ENCODE data around the gene ERLIN1. TPM values are rescaled to one million over a fixed set of nuclear protein-coding genes. Genes with fewer than 3 reads are reported as not detected.

Gene ERLIN1
- total RNA-seq, 1 experiment from 2014 or later = 33.0 TPM

GRCh38 chr10:100194711-100195110 is 8.9 kb upstream of the ERLIN1 start:
- Histone ChIP-seq H3K79me1 (ENCODE audit: insufficient read depth, low read depth, low read length, poor library complexity, severe bottlenecking) (no peaks in the 10 kb centered on the region), H3K9ac (ENCODE audit: extremely low read depth, insufficient read length, low read length) (no peak overlapping the region), H3T11ph (ENCODE audit: low read length) (no peak overlapping the region), H2BK120ac (ENCODE audit: low read depth, low read length, poor library complexity, severe bottlenecking) (no peak overlapping the region), H2BK5ac (ENCODE audit: insufficient read length, low read length) (no peak overlapping the region), H3K56ac (ENCODE audit: insufficient read length, low read depth, low read length) (no peak overlapping the region), H3K23ac (ENCODE audit: insufficient read length, low read depth, low read length) (no peak overlapping the region), H2BK15ac (ENCODE audit: low read depth, low read length) (no peak overlapping the region), H3K4ac (ENCODE audit: low read depth, low read length) (no peak overlapping the region), H3K4me2 (ENCODE audit: insufficient read depth, insufficient read length, low read length) (no peak overlapping the region), H4K8ac (replicated peaks; ENCODE audit: insufficient read length, low read depth, low read length) (no peak overlapping the region), H4K20me1 (ENCODE audit: control insufficient read depth, insufficient read depth, insufficient read length) (no peaks in the 10 kb centered on the region), H3K9me3 (ENCODE audit: control insufficient read depth, low read depth, low read length) (no peaks in the 10 kb centered on the region), H3K4me1 (ENCODE audit: insufficient read depth, low read length) (no peaks in the 10 kb centered on the region), H3K18ac (ENCODE audit: insufficient read length, low read depth, low read length) (no peak overlapping the region), H3K23me2 (ENCODE audit: insufficient read length, low read depth, low read length, poor library complexity, severe bottlenecking) (no peaks in the 10 kb centered on the region), H3K79me2 (ENCODE audit: insufficient read depth, low read length) (no peaks in the 10 kb centered on the region), H2AK5ac (ENCODE audit: insufficient read length, low read length) (no peak overlapping the region), H3K27ac (ENCODE audit: insufficient read length, low read depth, low read length) (no peak overlapping the region), H4K5ac (ENCODE audit: insufficient read length, low read depth, low read length) (no peak overlapping the region), H4K91ac (ENCODE audit: insufficient read length, low read depth, low read length) (no peak overlapping the region), H2AFZ (ENCODE audit: low read length) (no peak overlapping the region), H2BK20ac (ENCODE audit: low read depth, low read length, poor library complexity, severe bottlenecking) (no peak overlapping the region), H3K14ac (ENCODE audit: insufficient read depth, low read length) (no peak overlapping the region), H2BK12ac (ENCODE audit: insufficient read length, low read depth, low read length) (no peak overlapping the region), H3K27me3 (ENCODE audit: insufficient read depth, low read length) (no peaks in the 10 kb centered on the region)
- no CpG with 5 or more reads among the region's 1 CpG for WGBS (ENCODE audit: extremely low coverage, insufficient read length, low lambda C conversion rate)
- Mint-ChIP-seq H3K27me3 (ENCODE audit: low read depth) (no peaks in the 10 kb centered on the region), H3K4me1 (no peaks in the 10 kb centered on the region), H3K4me3 (no peak overlapping the region), H3K9me3 (no peaks in the 10 kb centered on the region), H3K27ac (no peak overlapping the region), H3K36me3 (ENCODE audit: insufficient read depth in 1 of 3, low read depth in 3 of 3) (peaks cover 12 to 65% (median 34%) of the 10 kb centered on the region in 3 experiments)
- no peak for TF ChIP-seq CTCF (conservative IDR thresholded peaks at IDR 0.05)
- DNase-seq = no peak
